Aorta (tissue), 5 donors: ENCODE data around the gene TTBK1. TPM values are rescaled to one million over a fixed set of nuclear protein-coding genes. Genes with fewer than 3 reads are reported as not detected.

Experiments
- ATAC-seq: fragments of 200-7000 bp; cut with Tn5 transposase; one replicate; pipeline ENCODE4 v1.9.1; 2022; ENCODE audit warnings: moderate library complexity; ENCODE audit not compliant: low FRiP score
- DNase-seq, 2 donors: peaks; one replicate each; pipeline ENCODE4 v3.0.0-alpha.2; 2020
- H3K27ac ChIP-seq, 2 donors: one replicate each; pipeline ENCODE4 v1.5.1; 2013; ENCODE audit warnings: low read length in 2 of 2, mild to moderate bottlenecking in 2 of 2, moderate library complexity in 2 of 2, control low read depth in 1 of 2, inconsistent platforms in 1 of 2, low read depth in 1 of 2
- H3K27me3 ChIP-seq, 2 donors: one replicate each; pipeline ENCODE4 v1.6.1; 2013; ENCODE audit warnings: control low read depth in 1 of 2, low read length in 1 of 2, mild to moderate bottlenecking in 1 of 2, moderate library complexity in 1 of 2; ENCODE audit not compliant: insufficient read depth in 2 of 2, control insufficient read depth in 1 of 2
- H3K36me3 ChIP-seq, 2 donors: one replicate each; pipeline ENCODE4 v1.6.1; 2013; ENCODE audit warnings: control low read depth in 1 of 2, low read length in 1 of 2, mild to moderate bottlenecking in 1 of 2; ENCODE audit not compliant: insufficient read depth in 2 of 2, control insufficient read depth in 1 of 2
- H3K4me1 ChIP-seq, 2 donors: one replicate each; pipeline ENCODE4 v1.6.1; 2013; ENCODE audit warnings: low read length in 2 of 2, control low read depth in 1 of 2, mild to moderate bottlenecking in 1 of 2, moderate library complexity in 1 of 2; ENCODE audit not compliant: insufficient read depth in 2 of 2, control insufficient read depth in 1 of 2
- H3K4me3 ChIP-seq, 2 donors: one replicate each; pipeline ENCODE4 v1.5.1; 2013; ENCODE audit warnings: low read length in 2 of 2, control low read depth in 1 of 2, mild to moderate bottlenecking in 1 of 2
- H3K9me3 ChIP-seq: one replicate; pipeline ENCODE4 v1.6.1; 2013; ENCODE audit warnings: mild to moderate bottlenecking, low read length; ENCODE audit not compliant: control insufficient read depth
- WGBS, 2 donors: extraction: QIAGEN DNeasy Blood & Tissue Kit; methylation state at CpG; one replicate each; pipeline ENCODE4 v1.1.7; 2013; 5-methylcytosine and 5-hydroxymethylcytosine counted together
- intact Hi-C, 2 donors: fragments of 100-400 bp; cut with DNase I; formaldehyde crosslinking; loops; one replicate each; pipeline versions ENCODE4 v1.14.2 to v1.15.0; 2022
- polyA plus RNA-seq, 2 donors: library from polyadenylated mRNA; stranded (reverse); fragments of 200-250 nt; gene quantifications; one replicate each; pipeline ENCODE4 v1.2.3, GENCODE V29; 2013
- total RNA-seq, 2 donors: library from RNA; stranded (reverse); fragmentation: NEBNext Ultra II Directional; extraction: Animal tissue kit (Norgen Biotek cat#: 25700); gene quantifications; one replicate each; pipeline ENCODE4 v1.2.1, GENCODE V29; 2021
- donor health status: healthy with polysubstance abuse.
- donor health status: Bipolar disorder and iron deficiency.
- donor health status: DM: no; HTN: no; CAD: no.
- donor health status: DM: no; HTN: no; CAD: no.
- donor health status: DM: yes; HTN: yes; CAD: no.

Gene TTBK1
- total and polyA plus RNA-seq, 4 donors = 0.12 TPM; not detected in 3

DNA sequence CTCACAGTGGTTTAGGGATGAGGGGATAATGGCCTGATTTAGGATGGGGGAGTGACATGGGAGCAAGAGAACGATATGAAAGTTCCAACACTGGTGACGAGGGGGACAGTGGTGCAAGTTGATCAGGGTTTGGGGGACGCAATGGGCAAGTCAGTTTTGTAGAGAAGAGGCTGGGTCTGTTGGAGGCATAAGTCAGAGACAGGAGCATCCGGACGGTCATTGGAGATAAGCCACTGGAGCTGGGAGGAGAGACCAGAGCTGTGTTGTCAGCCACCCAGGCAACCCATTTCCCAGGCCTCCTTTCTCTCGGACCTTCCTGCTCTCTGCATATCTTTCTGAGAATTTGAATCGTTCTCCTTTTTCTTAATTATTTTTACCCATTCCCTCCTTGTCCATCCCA lies 23.5 kb upstream of the TTBK1 start:
- H3K36me3 ChIP-seq = peaks cover 0 to 5% of the 10 kb centered on the region in 2 donors
- ATAC-seq = no peak
- H3K27ac ChIP-seq = no peak overlapping the region
- intact Hi-C loops = no loop called here
- DNase-seq = no peak
- no peaks in the 10 kb centered on the region for H3K27me3 ChIP-seq
- H3K4me3 ChIP-seq = no peak overlapping the region
- H3K4me1 ChIP-seq = no peaks in the 10 kb centered on the region
- H3K9me3 ChIP-seq = no peaks in the 10 kb centered on the region
- 90 to 93% methylated on average over 7 of the region's 7 CpGs for WGBS, 2 donors

- DNase-seq (peak in 1 of 2 donors; percentile 54), ATAC-seq (no peak)
- Histone ChIP-seq H3K9me3 (no peaks in the 10 kb centered on the region), H3K27ac (no peak overlapping the region), H3K4me1 (no peaks in the 10 kb centered on the region), H3K27me3 (no peaks in the 10 kb centered on the region), H3K36me3 (peaks cover 0 to 5% of the 10 kb centered on the region in 2 donors), H3K4me3 (no peak overlapping the region)
- intact Hi-C loops = no loop called here
- 90 to 92% methylated on average over 16 of the region's 16 CpGs for WGBS, 2 donors
These were observed 22.8 kb upstream of the TTBK1 start for GRCh38 chr6:43220439-43220951.

- Histone ChIP-seq H3K27ac (no peak overlapping the region), H3K36me3 (peaks cover 0 to 1% of the 10 kb centered on the region in 2 donors), H3K4me1 (no peaks in the 10 kb centered on the region), H3K4me3 (no peak overlapping the region), H3K27me3 (no peaks in the 10 kb centered on the region), H3K9me3 (no peaks in the 10 kb centered on the region)
- no peak for ATAC-seq
- WGBS, 2 donors = 60 to 64% methylated on average over 20 of the region's 20 CpGs
- intact Hi-C loops = no loop called here
- DNase-seq = peak in 1 of 2 donors; percentile 64
These were observed 22.0 kb upstream of the TTBK1 start for GRCh38 chr6:43221046-43221972.

GRCh38 chr6:43222418-43223059 lies 20.7 kb upstream of the TTBK1 start:
- 92% methylated on average over 13 to 15 of the region's 15 CpGs for WGBS, 2 donors
- intact Hi-C loops = no loop called here
- H3K27ac ChIP-seq = no peak overlapping the region
- H3K4me1 ChIP-seq = no peaks in the 10 kb centered on the region
- no peaks in the 10 kb centered on the region for H3K36me3 ChIP-seq
- peak in 1 of 2 donors; percentile 47 for DNase-seq
- H3K4me3 ChIP-seq = no peak overlapping the region
- no peak for ATAC-seq
- no peaks in the 10 kb centered on the region for H3K9me3 ChIP-seq
- H3K27me3 ChIP-seq = no peaks in the 10 kb centered on the region

- no peak for ATAC-seq
- intact Hi-C loops = no loop called here
- Histone ChIP-seq H3K4me3 (no peak overlapping the region), H3K27ac (no peak overlapping the region), H3K9me3 (no peaks in the 10 kb centered on the region), H3K36me3 (no peaks in the 10 kb centered on the region), H3K27me3 (no peaks in the 10 kb centered on the region), H3K4me1 (no peaks in the 10 kb centered on the region)
- WGBS, 2 donors = 87 to 90% methylated on average over 14 of the region's 14 CpGs
- DNase-seq = peak in 1 of 2 donors; percentile 67
These were observed 20.1 kb upstream of the TTBK1 start for GRCh38 chr6:43223175-43223574.

DNA sequence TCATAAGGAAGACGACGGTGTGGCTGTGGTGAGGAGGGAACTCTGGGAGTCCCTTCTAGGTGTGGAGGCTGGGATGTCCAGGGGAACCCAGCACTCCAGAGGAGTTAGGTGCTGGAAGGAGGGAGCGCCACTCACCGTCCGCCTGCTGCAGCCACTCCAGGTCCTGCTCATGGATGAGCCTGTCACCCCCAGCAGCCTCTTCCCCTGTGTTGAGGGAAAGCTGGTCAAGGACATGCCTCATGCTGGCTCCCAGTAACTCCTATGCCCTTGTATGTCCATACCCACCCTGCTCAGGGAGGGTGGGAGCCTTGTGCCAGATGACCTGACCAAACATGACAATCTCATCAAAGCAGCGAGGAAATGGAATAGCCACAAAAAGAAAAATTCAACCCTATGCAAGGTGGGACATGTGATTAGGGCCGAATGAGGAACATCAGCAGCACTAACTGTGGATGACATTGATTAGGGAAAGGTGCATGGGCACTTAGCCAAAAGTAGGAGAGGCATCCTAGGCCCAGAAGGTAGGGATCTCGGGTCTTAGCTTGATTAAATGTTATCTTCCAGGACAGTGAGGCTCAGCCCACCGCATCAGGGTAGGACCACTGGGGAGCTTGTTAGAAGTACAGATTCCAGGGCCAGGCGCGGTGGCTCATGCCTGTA lies 17.0 kb upstream of the TTBK1 start:
- no peak for ATAC-seq
- Histone ChIP-seq H3K9me3 (no peaks in the 10 kb centered on the region), H3K27ac (no peak overlapping the region), H3K4me1 (no peaks in the 10 kb centered on the region), H3K4me3 (no peak overlapping the region), H3K36me3 (no peaks in the 10 kb centered on the region), H3K27me3 (no peaks in the 10 kb centered on the region)
- WGBS, 2 donors = 94 to 95% methylated on average over 11 of the region's 11 CpGs
- intact Hi-C loops = no loop called here
- DNase-seq = peak in 1 of 2 donors; percentile 41

GRCh38 chr6:43228951-43229802 lies 14.1 kb upstream of the TTBK1 start, which contains the start of gene DNPH1:
TSS of gene DNPH1 (minus strand) at chr6:43229481. CDS start at chr6:43229456, 25 bp downstream.
- H3K27ac ChIP-seq = no peak within 1 kb of the TSS

More at GRCh38 chr6:43228951-43229802, 14.1 kb upstream of the TTBK1 start, which contains the start of gene DNPH1:
- DNase-seq (peak; percentile 79 to 93), ATAC-seq (peak; percentile 94)
- no peaks in the 10 kb centered on the region for H3K9me3 ChIP-seq
- intact Hi-C loops = no loop called here
- no peaks in the 10 kb centered on the region for H3K4me1 ChIP-seq
- H3K36me3 ChIP-seq = no peaks in the 10 kb centered on the region
- 3% methylated on average over 74 to 82 of the region's 82 CpGs for WGBS, 2 donors
- no peaks in the 10 kb centered on the region for H3K27me3 ChIP-seq
- H3K4me3 ChIP-seq = peak within 1 kb of the TSS; percentile 32 to 50
